Erythroblast (primary cell): ENCODE measurements around the gene SGCD.

Source experiments
- DNase-seq, 2 experiments: peaks; one replicate each; lab custom pipeline; 2025; lab: John Stamatoyannopoulos, UW
- GATA1 ChIP-seq: IDR thresholded peaks from 2 replicates; pipeline ENCODE4 v1.6.1; 2011; ENCODE audit warnings: low read depth, mild to moderate bottlenecking, control low read depth, low read length, moderate library complexity
- POLR2A ChIP-seq: IDR thresholded peaks from 2 replicates; pipeline ENCODE4 v1.6.1; 2011; ENCODE audit warnings: mild to moderate bottlenecking, low read length

The SGCD gene

DNA sequence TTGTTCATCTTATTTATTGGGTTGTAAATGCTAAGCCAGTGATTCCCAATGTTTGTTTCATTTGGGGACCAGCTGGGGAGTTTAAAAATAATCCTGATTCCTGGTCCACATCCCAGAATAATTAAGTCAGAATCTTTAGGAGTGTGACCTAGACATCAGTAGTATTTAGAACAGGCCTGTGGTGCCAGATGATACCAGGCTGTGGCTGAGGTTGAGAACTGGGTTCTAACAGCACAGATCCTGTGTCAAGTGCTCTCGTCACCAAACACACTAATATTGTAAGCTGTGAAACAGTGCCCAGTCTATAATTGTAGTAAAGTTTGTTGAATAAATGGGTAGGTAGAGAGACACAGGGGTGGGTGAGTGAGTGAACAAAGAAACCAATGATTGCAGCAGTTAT is 351.0 kb downstream of the SGCD start:
- DNase-seq: no peak
- TF ChIP-seq GATA1: no peak
- no peak for TF ChIP-seq POLR2A

DNA sequence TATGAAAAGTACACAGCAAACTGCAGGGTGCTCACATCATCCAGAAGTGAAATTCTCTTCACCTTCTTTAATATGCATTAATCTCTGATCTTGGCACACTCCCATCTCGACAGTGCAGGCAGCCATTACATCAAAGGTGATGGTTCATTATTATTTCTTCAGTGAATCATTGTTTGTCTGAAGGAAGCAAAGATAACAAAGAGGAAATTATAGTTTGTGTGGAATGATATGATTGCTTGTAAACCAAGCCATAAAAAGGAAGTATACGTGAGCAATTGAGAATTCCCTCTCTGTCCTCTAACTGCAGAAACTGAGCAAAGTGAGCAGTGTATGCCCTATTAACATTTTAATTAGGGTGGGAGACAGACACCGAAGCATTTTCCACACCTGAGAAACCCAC is 351.5 kb downstream of the SGCD start:
- DNase-seq: no peak
- no peak for TF ChIP-seq POLR2A
- TF ChIP-seq GATA1: no peak

DNA sequence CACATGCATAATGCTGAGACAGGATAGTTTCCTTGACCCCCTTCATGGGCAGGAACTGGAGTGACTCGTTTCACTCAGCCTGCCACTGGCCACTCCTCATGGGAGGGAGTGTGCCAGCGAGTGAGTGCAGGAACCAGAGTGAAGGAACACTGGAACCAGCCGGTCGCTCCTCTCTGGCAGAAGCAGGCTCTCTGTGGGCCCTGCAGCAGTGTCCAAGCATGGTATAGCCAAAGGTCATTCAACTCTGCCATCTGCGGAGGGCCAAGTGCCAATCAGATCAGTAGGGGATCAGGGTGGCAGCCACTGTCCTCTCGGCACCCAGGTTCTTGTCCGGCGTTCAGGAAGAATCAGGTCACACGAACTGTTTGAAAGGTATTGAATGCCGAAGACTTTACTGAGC is 353.9 kb downstream of the SGCD start:
- TF ChIP-seq GATA1 (no peak), POLR2A (no peak)

DNA sequence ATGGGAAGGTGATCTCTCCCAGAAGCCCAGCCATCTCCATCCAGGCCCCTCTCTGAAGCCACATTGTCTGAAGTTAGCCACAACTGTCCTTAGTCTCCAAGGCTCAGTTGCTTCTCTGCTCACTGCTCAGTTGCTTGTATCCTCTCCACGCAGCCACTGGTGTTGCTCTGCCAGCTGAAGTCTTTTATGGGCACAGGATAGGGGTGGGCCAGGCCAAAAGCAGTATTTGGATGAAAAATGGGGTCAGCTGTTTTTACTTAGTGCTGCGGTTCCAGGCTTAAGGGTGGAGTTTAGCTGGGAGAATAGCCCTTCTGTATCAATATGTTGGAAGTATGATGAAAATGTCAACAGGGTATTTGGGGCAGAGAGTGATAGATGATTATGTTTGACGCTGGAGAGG is 354.3 kb downstream of the SGCD start:
- TF ChIP-seq POLR2A (no peak), GATA1 (no peak)
- DNase-seq: no peak

More for the DNA sequence above, 353.9 kb downstream of the SGCD start:
- DNase-seq: no peak

DNA sequence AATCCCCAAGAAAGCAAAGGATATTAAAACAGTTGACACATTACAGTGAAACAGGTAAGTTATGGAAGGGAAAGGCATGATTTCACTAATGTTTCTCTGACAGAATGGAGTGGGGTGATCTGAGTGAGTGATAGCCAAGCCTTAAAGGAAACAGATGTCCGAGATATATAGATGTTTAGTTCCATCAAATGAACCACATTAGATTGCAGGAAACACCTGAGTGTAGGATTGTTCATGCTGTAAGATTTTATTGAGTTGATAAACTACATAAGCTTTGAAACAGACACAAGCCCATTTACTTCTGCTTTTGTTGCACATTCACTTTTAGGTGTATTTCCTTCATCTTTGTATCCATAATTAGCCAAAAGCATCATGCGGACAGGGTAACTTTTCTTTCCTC is 356.0 kb downstream of the SGCD start:
- TF ChIP-seq GATA1 (no peak), POLR2A (no peak)

DNA sequence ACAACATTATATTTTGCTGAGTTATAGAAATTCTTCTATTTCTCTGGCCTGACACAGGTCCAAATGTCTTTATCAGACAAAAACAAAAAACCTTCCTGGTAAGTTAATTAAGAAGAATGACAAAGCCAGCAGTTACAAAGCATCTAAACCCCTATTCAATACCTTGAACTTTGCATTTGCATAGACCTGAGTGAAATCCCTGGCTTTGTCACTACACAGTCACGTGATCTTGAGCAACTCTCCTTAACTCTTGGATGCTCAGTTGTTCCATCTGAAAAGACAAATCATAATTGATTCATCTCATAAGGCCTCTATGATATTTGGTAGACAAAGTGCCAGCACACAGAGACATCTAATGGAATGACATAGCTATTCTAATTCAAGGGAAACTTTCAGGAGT is 356.5 kb downstream of the SGCD start:
- no peak for DNase-seq
- TF ChIP-seq POLR2A (no peak), GATA1 (no peak)

More for the DNA sequence above, 356.0 kb downstream of the SGCD start:
- no peak for DNase-seq

DNA sequence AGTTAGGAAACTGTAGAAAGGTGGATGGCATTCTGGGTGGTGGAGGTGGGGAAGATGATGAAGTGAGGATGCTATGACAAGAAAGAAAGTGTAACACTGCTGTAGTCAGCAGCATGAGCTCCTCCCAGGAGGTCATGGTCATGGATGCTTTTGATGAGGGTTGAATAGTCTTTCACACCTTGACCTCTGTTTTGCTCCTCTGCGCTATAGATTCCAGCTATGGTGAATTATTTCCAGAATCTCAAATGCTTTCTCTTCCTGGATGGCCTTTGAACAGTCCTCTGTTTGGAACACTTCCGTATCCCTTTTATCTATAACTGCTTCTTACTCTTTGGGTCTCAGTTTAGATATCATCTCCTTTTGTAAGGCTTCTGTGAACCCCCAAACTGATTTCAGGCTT is 357.3 kb downstream of the SGCD start:
- no peak for TF ChIP-seq GATA1
- no peak for TF ChIP-seq POLR2A
- DNase-seq: no peak

DNA sequence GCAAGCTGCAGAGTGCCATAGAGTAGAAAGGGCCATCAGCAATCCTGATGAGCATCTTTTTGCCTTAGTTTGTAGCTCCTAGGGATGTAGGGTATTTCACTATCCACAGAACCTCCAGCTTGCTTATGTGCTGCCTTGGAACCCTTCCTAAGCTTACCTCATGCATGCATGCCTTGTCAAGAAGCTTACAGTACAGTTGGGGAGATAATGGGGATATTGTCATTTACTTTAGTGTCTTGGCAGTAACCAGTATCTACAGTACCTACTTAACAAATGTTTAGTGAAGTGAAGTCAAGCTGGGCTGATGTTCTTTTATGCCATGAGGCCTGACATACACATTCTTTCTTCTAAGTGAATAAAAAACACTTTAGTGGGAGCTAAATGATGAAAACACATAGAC is 358.5 kb downstream of the SGCD start:
- no peak for DNase-seq
- TF ChIP-seq POLR2A (no peak), GATA1 (no peak)

DNA sequence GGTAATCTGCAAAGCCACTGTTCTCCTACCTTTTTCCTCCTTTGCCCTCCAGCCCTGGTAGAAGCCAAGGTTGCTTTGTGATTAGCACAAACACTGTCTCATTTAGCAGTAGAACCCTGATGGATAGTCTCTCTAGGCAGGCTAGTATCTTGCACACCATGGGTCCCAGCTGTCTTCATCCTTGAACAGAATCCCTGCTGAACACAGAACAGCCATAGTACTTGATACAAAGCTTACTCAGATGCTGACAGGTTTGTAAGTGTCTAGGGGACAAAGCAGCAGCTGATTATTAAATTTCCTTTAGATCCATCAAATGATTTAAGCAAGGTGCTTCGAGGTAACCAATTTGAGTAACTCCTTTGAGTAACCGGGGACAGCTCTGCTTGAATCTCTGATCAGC is 359.4 kb downstream of the SGCD start:
- no peak for DNase-seq
- TF ChIP-seq GATA1 (no peak), POLR2A (no peak)

DNA sequence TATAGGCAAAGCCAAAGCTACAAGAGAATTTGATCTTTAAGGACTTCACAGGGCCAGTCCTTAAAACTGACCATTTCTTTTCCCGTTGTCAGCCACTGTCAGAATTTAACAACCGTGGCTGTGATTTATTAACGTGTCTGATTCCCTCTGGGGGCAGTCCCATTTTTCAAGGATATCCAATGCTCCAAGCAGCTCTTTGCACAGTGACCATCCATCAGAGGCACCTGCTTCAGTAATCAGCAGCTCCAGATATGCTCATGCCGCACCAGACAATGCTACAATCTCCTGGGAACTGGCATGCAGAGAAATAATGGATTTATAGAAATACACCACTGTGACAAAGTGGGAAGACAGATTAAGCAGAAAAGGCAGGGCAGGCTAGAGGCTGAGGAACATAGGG is 359.8 kb downstream of the SGCD start:
- no peak for DNase-seq

DNA sequence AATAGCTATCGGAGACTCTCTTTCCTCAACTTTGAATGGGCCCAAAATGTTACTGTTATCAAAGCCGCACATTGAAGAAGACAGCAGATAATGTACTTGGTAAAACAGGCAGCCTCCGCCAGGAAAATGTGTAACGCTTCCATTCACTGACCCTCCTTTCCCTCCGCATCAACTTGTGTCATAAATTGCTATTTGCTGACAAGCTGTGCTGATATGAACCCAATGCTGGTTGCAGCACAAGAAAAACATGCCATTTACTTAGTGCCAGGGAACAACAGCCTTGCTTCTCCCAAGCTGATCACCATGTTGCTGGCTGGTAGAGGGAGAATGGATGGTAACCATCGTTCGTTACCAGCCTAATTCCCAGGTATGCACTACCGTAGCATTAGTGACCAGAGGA is 360.6 kb downstream of the SGCD start:
- no peak for DNase-seq
- TF ChIP-seq GATA1 (no peak), POLR2A (no peak)

More for the DNA sequence above, 359.8 kb downstream of the SGCD start:
- TF ChIP-seq POLR2A: no peak
- TF ChIP-seq GATA1: no peak

DNA sequence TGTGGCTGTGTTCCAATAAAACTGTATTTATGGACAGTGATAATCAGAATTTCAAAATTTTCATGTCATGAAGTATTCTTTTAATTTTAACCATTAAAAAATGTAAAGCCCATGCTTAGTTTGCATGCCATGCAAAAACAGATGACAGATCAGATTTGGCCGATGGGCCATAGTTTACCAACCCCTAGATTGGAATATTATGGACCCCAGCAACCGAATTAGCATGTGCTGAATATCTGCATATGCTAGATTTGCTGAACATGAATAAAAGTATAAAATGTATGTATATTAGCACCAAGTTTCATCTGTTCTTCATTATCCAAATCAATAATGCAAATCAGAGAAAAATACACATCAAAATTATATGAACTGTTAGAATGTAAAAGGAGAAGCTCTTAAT is 364.6 kb downstream of the SGCD start:
- TF ChIP-seq GATA1 (no peak), POLR2A (no peak)
- DNase-seq: no peak

DNA sequence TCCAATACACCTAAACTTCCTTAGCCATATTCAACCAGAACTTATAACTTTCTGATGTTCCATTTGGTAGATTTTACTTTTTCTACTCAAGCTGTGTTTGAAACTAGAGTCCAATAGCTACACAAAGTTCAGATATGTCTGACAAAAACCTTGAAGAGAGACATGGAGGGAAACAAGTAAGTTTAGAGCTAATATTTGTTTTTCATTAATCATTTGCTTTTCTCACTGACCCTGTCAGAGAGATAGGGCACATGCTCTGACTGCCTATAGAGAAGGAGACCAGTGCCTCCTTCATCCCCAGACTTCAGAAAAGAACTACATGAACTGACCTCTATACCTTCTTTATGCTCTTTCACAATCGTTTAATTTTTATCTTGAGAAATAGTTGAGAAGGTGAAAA is 366.1 kb downstream of the SGCD start:
- no peak for DNase-seq
- TF ChIP-seq GATA1: no peak
- no peak for TF ChIP-seq POLR2A

DNA sequence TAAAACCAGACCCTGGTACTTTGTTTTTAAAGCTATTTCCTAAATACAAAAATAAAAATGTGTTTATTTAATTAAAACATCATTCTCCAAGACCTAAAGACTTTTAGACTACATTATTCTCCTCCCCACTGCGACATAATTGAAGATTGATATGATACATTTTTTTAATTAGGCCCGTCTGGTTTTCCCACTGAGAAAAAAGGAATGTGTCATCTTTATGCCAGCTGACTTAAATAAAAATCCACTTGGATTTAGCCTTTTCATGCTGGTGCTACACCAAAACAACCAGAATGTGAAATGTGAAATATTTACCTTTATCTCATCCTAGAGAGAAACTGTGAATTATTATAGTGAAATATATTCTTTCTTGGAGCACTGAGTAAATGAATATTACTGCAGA is 367.6 kb downstream of the SGCD start:
- TF ChIP-seq GATA1 (no peak), POLR2A (no peak)
- DNase-seq: no peak

DNA sequence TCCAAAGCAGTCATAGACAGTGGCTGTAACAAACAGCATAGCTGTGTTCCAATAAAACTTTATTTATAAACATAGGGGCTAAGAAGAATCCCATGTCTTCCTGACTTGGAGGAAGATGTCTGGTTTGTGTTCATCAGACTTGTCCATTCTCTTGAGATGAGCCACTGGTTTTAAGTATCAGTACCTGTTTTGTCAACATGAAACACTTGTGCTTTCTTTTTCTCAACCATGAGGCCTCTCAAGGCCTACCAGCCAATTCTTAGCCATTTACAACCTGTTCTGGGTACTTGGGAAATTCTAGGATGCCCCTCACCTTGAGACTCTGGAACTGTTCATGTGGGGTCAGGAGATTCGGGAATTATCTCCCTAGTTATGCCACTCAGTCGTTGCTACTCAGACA is 368.8 kb downstream of the SGCD start:
- DNase-seq: no peak
- TF ChIP-seq GATA1 (no peak), POLR2A (no peak)
